ENCODE data around the gene RXRA.

RXRA gene

DNA sequence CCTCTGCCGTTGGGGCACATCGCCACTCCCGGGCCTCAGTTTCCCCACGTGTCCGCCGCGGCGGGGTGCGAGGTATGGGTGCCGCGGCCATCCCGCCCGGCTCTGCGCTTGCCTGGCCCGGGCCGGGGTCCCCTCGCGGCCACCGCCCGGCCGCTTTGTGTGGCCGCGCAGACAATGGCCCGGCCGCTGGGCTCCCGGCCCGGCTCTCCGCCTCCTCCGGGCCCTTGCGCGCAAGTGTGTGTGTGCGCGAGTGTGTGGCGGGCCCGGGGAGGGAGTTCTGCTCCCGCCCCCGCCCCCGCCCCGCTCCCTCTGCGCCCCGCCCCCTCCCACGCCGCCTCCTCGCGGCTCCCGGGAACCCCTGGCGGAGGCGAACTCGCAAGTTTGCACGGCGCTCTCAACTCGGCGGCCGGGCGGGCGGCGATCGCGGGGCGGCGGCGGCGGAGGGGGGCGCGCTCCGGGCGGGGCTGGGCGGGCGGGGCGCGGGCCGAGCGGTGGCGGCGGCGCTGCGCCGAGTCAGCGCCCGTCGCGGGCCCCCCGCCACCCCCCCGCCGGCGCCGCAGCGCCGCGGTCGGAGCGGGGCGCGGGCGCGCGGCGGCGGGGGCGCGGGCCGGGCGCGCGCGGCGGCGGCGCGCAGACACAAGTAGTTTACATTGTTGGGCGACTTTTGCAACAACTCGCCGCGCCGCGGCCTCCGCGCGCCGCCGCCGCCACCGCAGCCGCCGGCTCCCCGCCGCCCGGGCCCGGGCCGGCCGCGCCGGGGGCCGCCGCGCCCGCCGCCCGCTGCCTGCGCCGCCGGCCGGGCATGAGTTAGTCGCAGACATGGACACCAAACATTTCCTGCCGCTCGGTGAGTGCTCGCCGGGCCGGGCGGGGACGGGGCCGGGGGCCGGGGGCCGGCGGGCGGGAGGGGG, at the start of gene RXRA:
Gene RXRA (plus strand): TSS at position 643 of the 911 bp plus-strand sequence. CDS start 177 bp downstream, at position 820.
- DNase-seq (ENCODE audit: low read depth) = no peak

DNA sequence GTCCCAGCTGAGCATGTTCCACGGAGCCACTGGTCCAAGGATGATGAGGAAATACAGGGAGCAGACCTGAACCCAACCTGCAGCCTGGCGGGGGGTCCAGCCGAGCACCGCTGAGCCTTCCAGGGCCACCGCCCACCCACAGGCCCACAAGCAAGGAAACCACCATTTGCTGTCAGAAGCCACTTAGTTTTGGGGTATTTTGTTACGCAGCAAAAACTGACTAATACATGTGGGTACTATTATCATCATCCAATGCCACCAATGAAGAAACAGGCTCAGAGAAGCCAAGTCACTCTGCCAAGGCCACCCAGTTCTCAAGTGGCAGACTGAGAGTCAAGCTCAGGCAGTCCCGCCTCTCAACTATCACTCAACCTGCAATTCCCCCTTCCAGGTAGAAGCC, 48.0 kb upstream of the RXRA start:
- no peak for DNase-seq (ENCODE audit: low read depth)

GRCh38 chr9:134278974-134279640, 47.1 kb upstream of the RXRA start:
- no peak for DNase-seq (ENCODE audit: low read depth)

DNA sequence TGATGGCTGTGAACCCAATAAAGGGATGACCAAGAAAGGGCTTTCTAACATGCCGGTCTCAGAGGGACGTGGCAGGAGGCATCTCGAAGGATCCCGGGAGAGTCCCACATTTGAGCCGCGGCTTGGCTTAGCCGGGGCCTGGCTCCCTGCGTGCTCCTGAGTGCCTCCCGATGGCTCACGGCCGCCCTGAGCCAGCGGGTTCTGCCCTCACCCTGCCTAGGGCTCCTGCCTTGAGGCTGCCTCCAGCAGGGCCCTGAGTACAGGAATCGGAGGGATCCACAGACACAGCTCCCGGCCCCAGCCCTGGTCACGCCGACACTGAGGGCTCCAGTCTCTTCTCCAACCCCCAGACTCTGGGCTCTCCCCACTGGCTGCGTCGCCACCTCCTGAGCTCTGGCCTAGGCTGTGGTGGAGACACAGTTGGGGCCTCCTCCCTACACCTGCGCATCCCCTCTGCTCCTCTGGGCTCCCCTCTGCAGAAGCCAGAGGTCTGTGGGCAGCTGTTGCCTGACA, 44.1 kb upstream of the RXRA start:
- no peak for DNase-seq (ENCODE audit: low read depth)

DNA sequence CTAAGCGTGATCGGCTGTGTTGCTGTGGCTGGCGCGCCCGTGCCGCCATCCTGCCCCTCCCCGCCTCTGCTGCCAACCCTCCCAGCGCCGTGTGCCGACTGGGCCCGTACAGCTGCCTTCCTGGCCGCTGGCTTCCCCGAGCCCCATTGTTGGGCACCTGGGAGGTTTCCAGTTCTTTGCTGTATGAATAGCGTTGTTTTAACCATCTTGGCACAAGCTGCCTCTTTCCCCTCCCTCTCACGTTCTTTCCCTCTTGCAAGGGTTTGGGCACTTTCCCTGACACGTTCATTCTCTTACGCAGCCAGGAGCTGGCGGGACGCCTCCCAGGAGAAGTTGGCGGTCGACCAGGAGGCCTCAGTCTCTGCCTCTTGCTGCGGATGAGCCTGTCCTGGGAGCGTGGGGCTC, 43.1 kb upstream of the RXRA start:
- peak; percentile 31 for DNase-seq (ENCODE audit: low read depth)

DNA sequence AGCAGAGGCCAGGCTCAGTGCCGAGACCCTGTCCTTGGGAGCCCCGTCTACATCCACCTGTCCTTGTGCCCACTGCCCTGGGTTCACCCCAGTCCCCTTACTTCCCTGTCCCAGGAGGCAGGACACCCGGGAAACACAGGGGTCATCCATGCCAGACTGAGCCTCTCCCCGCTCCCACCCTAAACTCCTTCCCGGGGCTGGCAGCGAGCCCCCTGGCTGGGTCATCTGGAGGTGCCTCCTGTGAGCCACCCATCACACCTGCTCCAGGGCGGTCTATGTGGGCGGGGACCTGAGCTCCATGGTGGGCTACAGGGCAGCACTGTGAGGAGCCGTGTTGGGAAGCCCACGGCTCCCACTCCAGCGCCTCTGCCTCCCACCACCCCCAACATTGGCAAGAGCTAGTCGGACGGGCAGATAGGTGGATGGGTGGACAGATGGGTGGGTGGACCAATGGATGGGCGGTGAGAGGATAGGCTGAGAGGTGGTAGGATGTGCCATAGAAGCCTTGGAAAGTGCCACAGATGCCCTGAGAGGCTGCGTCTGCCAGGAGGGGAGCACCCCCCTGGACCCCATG, 42.5 kb upstream of the RXRA start:
- DNase-seq (ENCODE audit: low read depth) = no peak

- DNase-seq (ENCODE audit: low read depth) = no peak
Measured at GRCh38 chr9:134284273-134284672, 42.0 kb upstream of the RXRA start.

DNA sequence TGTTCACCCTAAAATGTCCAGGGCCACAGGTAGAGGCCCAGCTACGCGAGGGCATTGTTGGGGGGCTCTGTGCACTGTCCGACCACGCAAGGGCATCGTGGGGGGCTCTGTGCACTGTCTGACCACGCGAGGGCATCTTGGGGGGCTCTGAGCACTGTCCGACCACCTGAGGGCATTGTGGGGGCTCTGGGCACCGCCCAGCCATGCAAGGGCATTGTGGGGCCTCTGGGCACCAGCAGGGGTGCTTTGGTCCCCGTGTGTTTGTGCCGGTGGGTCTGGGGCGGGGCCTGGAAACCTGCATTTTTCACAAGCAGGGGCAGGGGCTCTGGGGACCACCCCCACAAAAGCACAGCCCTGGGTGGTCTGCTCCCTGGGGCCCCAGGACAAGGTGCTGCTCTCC, 41.5 kb upstream of the RXRA start:
- DNase-seq (ENCODE audit: low read depth) = no peak

GRCh38 chr9:134285215-134285845, 40.9 kb upstream of the RXRA start:
- DNase-seq (ENCODE audit: low read depth) = no peak

GRCh38 chr9:134286471-134287245, 39.6 kb upstream of the RXRA start:
- DNase-seq (ENCODE audit: low read depth) = no peak

- DNase-seq (ENCODE audit: low read depth) = no peak
Measured at GRCh38 chr9:134287591-134288491, 38.4 kb upstream of the RXRA start.

- no peak for DNase-seq (ENCODE audit: low read depth)
Measured at GRCh38 chr9:134288746-134289145, 37.5 kb upstream of the RXRA start.

- no peak for DNase-seq (ENCODE audit: low read depth)
Measured at GRCh38 chr9:134289241-134289875, 36.9 kb upstream of the RXRA start.

DNA sequence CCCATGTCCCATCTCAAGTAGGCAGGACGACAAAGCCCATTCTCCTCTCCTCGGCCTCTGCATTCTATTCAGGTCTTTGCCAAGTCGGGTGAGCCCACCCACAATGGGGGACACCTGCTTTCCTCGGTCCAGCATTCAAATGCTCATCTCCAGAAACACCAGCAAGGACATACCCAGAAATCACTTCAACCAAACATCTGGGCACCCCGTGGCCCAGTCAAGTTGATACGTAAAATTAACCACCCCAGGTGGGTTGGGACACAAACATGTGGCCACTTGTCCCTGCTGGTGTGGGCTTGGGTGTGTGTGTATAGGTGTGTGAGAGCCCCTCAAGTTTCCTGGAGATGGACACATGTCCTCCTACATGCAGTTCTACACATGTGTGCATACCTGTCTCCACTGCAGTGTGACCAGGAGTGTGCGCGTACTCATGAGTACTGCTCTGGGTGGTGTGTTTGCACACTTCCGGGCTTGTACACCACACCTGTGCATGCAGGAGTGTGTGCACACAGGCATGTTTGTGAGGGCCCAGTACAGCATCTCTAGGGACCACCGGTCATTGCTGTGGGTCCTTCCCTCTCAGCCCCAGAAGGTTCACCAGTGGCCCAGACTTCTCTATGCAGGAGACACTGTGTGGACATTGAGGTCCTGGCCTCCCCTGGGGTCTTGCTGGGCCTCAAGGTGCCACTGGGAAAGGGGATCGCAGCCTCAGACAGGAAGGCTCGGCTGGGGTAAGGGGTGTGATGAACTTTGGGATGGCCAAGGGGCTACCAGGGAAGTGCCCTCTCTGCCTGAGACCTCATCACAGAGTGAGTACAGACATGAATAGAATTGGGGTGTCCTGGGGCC, 35.4 kb upstream of the RXRA start:
- DNase-seq (ENCODE audit: low read depth) = no peak

GRCh38 chr9:134291452-134291881, 34.8 kb upstream of the RXRA start:
- DNase-seq (ENCODE audit: low read depth) = no peak

GRCh38 chr9:134291961-134292871, 34.0 kb upstream of the RXRA start:
- DNase-seq (ENCODE audit: low read depth) = no peak

GRCh38 chr9:134293031-134293521, 33.2 kb upstream of the RXRA start:
- DNase-seq (ENCODE audit: low read depth) = no peak

All from GM04503 (cell line).